Frontal cortex (tissue), 4 donors: ENCODE results near the gene ERI2. TPM values are rescaled to one million over a fixed set of nuclear protein-coding genes. Genes with fewer than 3 reads are reported as not detected.
A peak's percentile ranks its signal among the peaks of the same experiment; 100 is the strongest.

Experiments used
- DNase-seq, 2 donors: peaks; one replicate each; pipeline ENCODE4 v3.0.0; 2012; ENCODE audit warnings: low spot score in 2 of 2
- FAIRE-seq: peaks from 2 replicates; lab custom pipeline; 2012; peaks lifted over from hg19 to GRCh38; lab: Jason Lieb, UNC
- total RNA-seq: library from RNA; depleted of rRNA; stranded (reverse); fragments of >200 nt; gene quantifications from one replicate; pipeline ENCODE4 v1.2.3, GENCODE V29; 2014
- donor health status: control.
- donor health status: control.
- donor health status: control.

The ERI2 gene
- total RNA-seq: 22.0 TPM

GRCh38 chr16:20806168-20807050, at the start of gene ERI2, which contains the start of gene REXO5:
TSS of gene ERI2 (minus strand) at chr16:20806472. CDS start at chr16:20806430, 42 bp downstream.
TSS of gene REXO5 (plus strand) at chr16:20806527. CDS start at chr16:20806954, 427 bp downstream.
- FAIRE-seq: no peak
- peak; percentile 76 to 90 for DNase-seq

- no peak for DNase-seq
- FAIRE-seq: no peak
Observed at GRCh38 chr16:20854963-20855362, 48.7 kb upstream of the ERI2 start.

GRCh38 chr16:20853981-20854620, 47.8 kb upstream of the ERI2 start:
- no peak for FAIRE-seq

GRCh38 chr16:20853143-20853542, 46.9 kb upstream of the ERI2 start:
- DNase-seq (no peak), FAIRE-seq (no peak)

More at GRCh38 chr16:20853981-20854620, 47.8 kb upstream of the ERI2 start:
- DNase-seq: no peak

GRCh38 chr16:20851601-20852000, 45.3 kb upstream of the ERI2 start:
- FAIRE-seq: no peak

GRCh38 chr16:20850981-20851380, 44.7 kb upstream of the ERI2 start:
- FAIRE-seq: no peak
- DNase-seq: no peak

More at GRCh38 chr16:20851601-20852000, 45.3 kb upstream of the ERI2 start:
- DNase-seq: no peak

GRCh38 chr16:20849589-20850390, 43.5 kb upstream of the ERI2 start:
- DNase-seq (peak; percentile 10 to 33), FAIRE-seq (no peak)

GRCh38 chr16:20847550-20847949, 41.3 kb upstream of the ERI2 start:
- no peak for DNase-seq
- no peak for FAIRE-seq

GRCh38 chr16:20846551-20846950, 40.3 kb upstream of the ERI2 start:
- DNase-seq: no peak
- FAIRE-seq: no peak

GRCh38 chr16:20846030-20846429, 39.8 kb upstream of the ERI2 start:
- no peak for FAIRE-seq
- DNase-seq: no peak

GRCh38 chr16:20844588-20844987, 38.3 kb upstream of the ERI2 start:
- no peak for FAIRE-seq

GRCh38 chr16:20844054-20844453, 37.8 kb upstream of the ERI2 start:
- no peak for FAIRE-seq
- DNase-seq: no peak

More at GRCh38 chr16:20844588-20844987, 38.3 kb upstream of the ERI2 start:
- no peak for DNase-seq

- no peak for DNase-seq
- no peak for FAIRE-seq
Observed at GRCh38 chr16:20839504-20839903, 33.2 kb upstream of the ERI2 start.

- DNase-seq: no peak
- no peak for FAIRE-seq
Observed at GRCh38 chr16:20838240-20838639, 32.0 kb upstream of the ERI2 start.

- FAIRE-seq: no peak
- DNase-seq: no peak
Observed at GRCh38 chr16:20833086-20833485, 26.8 kb upstream of the ERI2 start.

GRCh38 chr16:20830372-20830771, 24.1 kb upstream of the ERI2 start:
- DNase-seq (no peak), FAIRE-seq (no peak)

- no peak for DNase-seq
- FAIRE-seq: no peak
Observed at GRCh38 chr16:20829536-20829935, 23.3 kb upstream of the ERI2 start.

- DNase-seq (no peak), FAIRE-seq (no peak)
Observed at GRCh38 chr16:20826039-20826566, 19.8 kb upstream of the ERI2 start.

GRCh38 chr16:20822521-20823325, 16.5 kb upstream of the ERI2 start:
- FAIRE-seq: no peak

More at GRCh38 chr16:20822521-20823325, 16.5 kb upstream of the ERI2 start:
- DNase-seq: no peak
